DND-41 (cell line): ENCODE data around the gene LSM6.

Experiments
- ATAC-seq: fragments of 200-7000 bp; cut with Tn5 transposase; 3 replicates; pipeline ENCODE4 v1.9.1; 2021; ENCODE audit warnings: low read depth; ENCODE audit not compliant: insufficient read depth
- DNase-seq: peaks from one replicate; pipeline ENCODE4 v3.0.0-alpha.2; 2020
- H2AFZ ChIP-seq: 2 replicates; pipeline ENCODE4 v1.6.0; 2012; ENCODE audit warnings: low read depth, low read length
- H3K27ac ChIP-seq: 2 replicates; pipeline ENCODE4 v1.5.1; 2012; ENCODE audit warnings: low read length, inconsistent platforms
- H3K27me3 ChIP-seq: fragments of 200-600 bp; sonication (generic); 2 replicates; pipeline ENCODE4 v1.6.0; 2012; ENCODE audit warnings: low read length, mild to moderate bottlenecking, inconsistent platforms; ENCODE audit not compliant: insufficient read depth, poor library complexity
- H3K36me3 ChIP-seq: 2 replicates; pipeline ENCODE4 v1.5.1; 2012; ENCODE audit warnings: low read length, inconsistent platforms; ENCODE audit not compliant: insufficient read depth
- H3K4me1 ChIP-seq: 2 replicates; pipeline ENCODE4 v1.5.1; 2012; ENCODE audit warnings: mild to moderate bottlenecking, low read length; ENCODE audit not compliant: insufficient read depth
- H3K4me2 ChIP-seq: 2 replicates; pipeline ENCODE4 v1.6.0; 2012; ENCODE audit warnings: mild to moderate bottlenecking, moderate library complexity, low read length, inconsistent platforms; ENCODE audit not compliant: insufficient read depth
- H3K4me3 ChIP-seq, 2 experiments: fragments of 200-600 bp in 1 of 2; shearing (Covaris generic) in 1 of 2; 2 replicates each; pipeline ENCODE4 v1.5.1; 2012 to 2016; ENCODE audit warnings: inconsistent platforms in 2 of 2, low read length in 2 of 2, mild to moderate bottlenecking in 2 of 2, low read depth in 1 of 2, moderate library complexity in 1 of 2
- H3K79me2 ChIP-seq: 2 replicates; pipeline ENCODE4 v1.6.0; 2012; ENCODE audit warnings: low read length, inconsistent platforms; ENCODE audit not compliant: insufficient read depth
- H3K9ac ChIP-seq: 2 replicates; pipeline ENCODE4 v1.6.0; 2012; ENCODE audit warnings: low read depth, mild to moderate bottlenecking, inconsistent platforms, low read length, moderate library complexity
- H3K9me3 ChIP-seq: 2 replicates; pipeline ENCODE4 v1.5.1; 2012; ENCODE audit warnings: low read length, moderate library complexity, mild to moderate bottlenecking, inconsistent platforms; ENCODE audit not compliant: insufficient read depth, severe bottlenecking
- H4K20me1 ChIP-seq: 2 replicates; pipeline ENCODE4 v1.6.0; 2012; ENCODE audit warnings: low read length; ENCODE audit not compliant: insufficient read depth
- CTCF ChIP-seq: IDR thresholded peaks from 2 replicates; pipeline ENCODE4 v1.5.1; 2012; ENCODE audit warnings: borderline replicate concordance, low read length, moderate library complexity, mild to moderate bottlenecking; ENCODE audit not compliant: poor library complexity, severe bottlenecking; ENCODE audit errors: extremely low read depth
- EZH2 ChIP-seq: IDR thresholded peaks from 3 replicates; pipeline ENCODE4 v1.6.1; 2012; ENCODE audit warnings: borderline replicate concordance, low read depth, mild to moderate bottlenecking, moderate library complexity, low read length, inconsistent platforms; ENCODE audit not compliant: severe bottlenecking

The LSM6 gene

GRCh38 chr4:146190456-146190855 lies 14.9 kb downstream of the LSM6 start:
- Histone ChIP-seq H3K27ac (no peak overlapping the region), H3K36me3 (peaks cover 48% of the 10 kb centered on the region)
- TF ChIP-seq CTCF = no peak
- no peak for TF ChIP-seq EZH2

GRCh38 chr4:146191766-146192458 lies 16.4 kb downstream of the LSM6 start:
- Histone ChIP-seq H3K27ac (no peak overlapping the region), H3K4me2 (no peak overlapping the region), H3K79me2 (no peaks in the 10 kb centered on the region), H3K9ac (no peak overlapping the region), H3K4me3 (no peak overlapping the region), H3K4me1 (no peaks in the 10 kb centered on the region), H3K9me3 (no peaks in the 10 kb centered on the region), H3K36me3 (peaks cover 42% of the 10 kb centered on the region), H2AFZ (no peak overlapping the region), H4K20me1 (no peaks in the 10 kb centered on the region), H3K27me3 (no peaks in the 10 kb centered on the region)
- ATAC-seq (no peak), DNase-seq (no peak)
- TF ChIP-seq EZH2 (no peak), CTCF (no peak)

More at GRCh38 chr4:146190456-146190855, 14.9 kb downstream of the LSM6 start:
- H2AFZ ChIP-seq = no peak overlapping the region
- no peaks in the 10 kb centered on the region for H3K27me3 ChIP-seq
- DNase-seq (no peak), ATAC-seq (no peak)
- H3K9me3 ChIP-seq = no peaks in the 10 kb centered on the region
- H3K4me1 ChIP-seq = no peaks in the 10 kb centered on the region
- H3K79me2 ChIP-seq = no peaks in the 10 kb centered on the region
- H3K4me2 ChIP-seq = no peak overlapping the region
- H3K4me3 ChIP-seq = no peak overlapping the region
- H4K20me1 ChIP-seq = no peaks in the 10 kb centered on the region
- H3K9ac ChIP-seq = no peak overlapping the region

- ATAC-seq (no peak), DNase-seq (no peak)
- H2AFZ ChIP-seq = no peak overlapping the region
- H3K4me1 ChIP-seq = no peaks in the 10 kb centered on the region
- no peak overlapping the region for H3K4me3 ChIP-seq
- no peak for TF ChIP-seq EZH2
- TF ChIP-seq CTCF = no peak
- no peak overlapping the region for H3K9ac ChIP-seq
- no peak overlapping the region for H3K27ac ChIP-seq
- H3K9me3 ChIP-seq = no peaks in the 10 kb centered on the region
- H3K79me2 ChIP-seq = no peaks in the 10 kb centered on the region
- H3K27me3 ChIP-seq = no peaks in the 10 kb centered on the region
- H3K36me3 ChIP-seq = peaks cover 26% of the 10 kb centered on the region
- no peaks in the 10 kb centered on the region for H4K20me1 ChIP-seq
- no peak overlapping the region for H3K4me2 ChIP-seq
Measured at GRCh38 chr4:146193628-146194027, 18.1 kb downstream of the LSM6 start.
